NCI-H2107 treated with DMSO at 0.1 percent for 48 hours (cell line): ENCODE data around the gene GSTM4.
A peak's percentile ranks its signal among the peaks of the same experiment; 100 is the strongest.
"Not testable (repeated sequence)": the region's sequence is repeated elsewhere in the genome, so short reads cannot be mapped to it uniquely, and the experiment has no call there.

Experiments
- DNase-seq: peaks from one replicate; lab custom pipeline; 2025; ENCODE audit not compliant: unreplicated experiment; lab: John Stamatoyannopoulos, UW

Gene GSTM4

DNA sequence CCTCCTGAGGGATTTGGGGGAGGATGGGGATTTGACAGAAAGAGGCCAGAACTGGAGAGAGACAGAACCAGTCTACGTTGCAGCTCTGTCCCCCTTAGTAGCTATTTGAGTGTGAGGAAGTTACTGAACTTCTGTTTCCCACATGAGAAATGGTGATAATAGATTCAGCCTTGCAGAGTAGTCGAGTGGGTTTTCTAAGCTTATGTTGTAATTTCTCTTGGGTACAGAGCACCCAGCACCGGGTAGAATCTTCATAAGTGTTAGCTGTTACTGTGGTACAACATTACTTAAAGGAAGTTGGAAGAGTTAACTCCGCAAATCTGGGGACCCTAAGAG, 4.8 kb downstream of the GSTM4 start:
- DNase-seq, result not testable (repeated sequence)

GRCh38 chr1:109661391-109661790, 5.5 kb downstream of the GSTM4 start:
- no peak for DNase-seq

GRCh38 chr1:109664671-109665070, 8.8 kb downstream of the GSTM4 start:
- DNase-seq, result no peak

DNA sequence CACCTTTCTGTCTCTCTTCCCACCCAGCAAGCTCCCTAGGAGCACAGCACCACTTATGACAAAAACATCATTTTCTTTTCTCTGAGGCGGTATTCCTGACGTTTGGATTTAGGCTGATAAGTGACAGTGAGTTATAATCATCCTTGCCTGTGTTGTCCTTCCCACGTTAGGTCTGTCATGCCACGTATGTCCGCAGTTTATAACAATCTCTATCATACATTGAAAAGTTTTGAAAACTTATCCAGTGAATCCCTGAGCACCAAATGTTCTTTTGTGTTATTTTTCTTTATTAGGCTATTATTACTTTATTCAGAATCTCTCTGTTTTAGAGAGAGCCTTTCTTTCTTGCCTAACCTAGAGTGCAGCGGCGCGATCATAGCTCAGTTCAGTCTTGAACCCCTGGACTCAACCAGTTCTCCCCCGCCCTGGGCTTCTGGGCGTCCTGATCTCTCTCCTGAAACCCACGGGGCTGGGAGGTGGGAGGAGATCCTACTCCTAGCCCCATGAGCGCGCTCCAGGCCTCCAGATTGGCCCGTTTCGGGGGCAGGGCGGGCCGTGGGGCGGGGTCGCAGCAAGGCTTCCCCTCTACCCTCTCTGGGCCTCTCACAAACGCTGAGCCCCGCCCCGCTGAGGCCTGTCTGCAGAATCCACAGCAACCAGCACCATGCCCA, 11.7 kb downstream of the GSTM4 start, which contains the start of gene GSTM2:
GSTM2 (plus strand) TSS at position 606 of the 671 bp plus-strand sequence; CDS start at position 665, 59 bp downstream.
- peak; percentile 33 for DNase-seq

DNA sequence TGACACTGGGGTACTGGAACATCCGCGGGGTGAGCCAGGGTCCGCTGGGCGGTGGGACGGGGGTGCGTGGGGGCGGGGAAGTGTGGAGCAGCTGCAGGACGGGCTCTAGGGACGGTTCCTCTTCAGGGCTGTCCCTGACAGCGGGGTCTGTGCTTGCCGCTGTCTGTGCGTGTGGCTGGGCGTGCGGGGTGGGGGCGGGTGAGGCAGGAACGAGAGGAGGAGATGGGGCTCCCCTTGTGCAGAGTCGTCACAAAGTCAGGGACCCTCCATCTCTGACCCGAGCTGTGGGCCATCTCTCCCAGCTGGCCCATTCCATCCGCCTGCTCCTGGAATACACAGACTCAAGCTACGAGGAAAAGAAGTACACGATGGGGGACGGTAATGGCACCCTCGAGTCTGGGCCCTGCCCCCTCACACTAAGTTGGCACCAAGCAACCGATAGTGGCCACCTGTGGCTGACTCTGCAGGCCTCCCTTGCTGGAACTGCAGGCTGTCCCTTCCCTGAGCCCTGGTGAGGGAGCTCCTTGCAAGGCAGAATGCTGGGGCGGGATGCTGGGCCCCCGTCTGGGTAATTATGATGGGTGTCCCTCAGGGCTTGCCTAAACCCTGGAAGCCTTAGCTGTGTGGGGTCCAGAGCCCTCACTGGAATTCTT, 12.3 kb downstream of the GSTM4 start:
- no peak for DNase-seq

- no peak for DNase-seq
Measured at GRCh38 chr1:109669246-109669948, 13.5 kb downstream of the GSTM4 start.

GRCh38 chr1:109669949-109670302, 14.0 kb downstream of the GSTM4 start:
- not testable (repeated sequence) for DNase-seq

DNA sequence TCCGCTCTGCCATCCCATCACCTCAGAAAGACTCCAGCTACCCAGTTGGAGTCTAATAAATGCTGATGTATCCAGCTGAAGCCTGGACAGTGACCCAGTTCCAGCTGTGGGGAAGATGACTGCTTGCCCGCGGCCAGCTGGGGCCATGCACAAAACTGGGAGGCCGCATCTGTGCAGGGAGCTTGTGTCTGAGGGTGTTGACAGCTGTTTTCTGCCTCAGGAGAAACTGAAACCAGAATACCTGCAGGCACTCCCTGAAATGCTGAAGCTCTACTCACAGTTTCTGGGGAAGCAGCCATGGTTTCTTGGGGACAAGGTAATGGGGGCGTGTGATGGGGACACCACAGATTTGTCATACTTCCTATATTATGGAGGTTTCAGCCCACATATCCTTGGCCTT, 15.2 kb downstream of the GSTM4 start:
- no peak for DNase-seq

- DNase-seq, result not testable (repeated sequence)
Measured at GRCh38 chr1:109673861-109674260, 18.0 kb downstream of the GSTM4 start.

GRCh38 chr1:109676683-109677381, 20.9 kb downstream of the GSTM4 start:
- DNase-seq, result not testable (repeated sequence)

DNA sequence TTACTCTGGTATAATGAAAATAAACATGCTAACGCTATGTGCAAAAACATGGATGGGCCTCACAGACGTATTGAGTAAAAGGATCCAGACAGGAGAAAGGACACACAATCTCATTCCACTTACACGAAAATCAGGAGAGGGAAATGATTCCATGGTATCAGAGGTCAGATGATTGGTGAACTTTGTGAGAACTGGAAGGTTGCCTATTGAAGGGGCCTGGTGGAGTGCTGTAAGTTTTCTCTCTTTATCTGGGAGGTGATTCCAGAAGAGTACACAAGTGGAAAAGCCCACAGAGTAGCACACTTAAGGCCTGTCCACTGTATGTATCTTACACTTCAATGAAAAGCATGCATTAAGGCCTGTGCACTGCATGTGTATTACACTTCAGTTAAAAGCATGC, 21.6 kb downstream of the GSTM4 start:
- no peak for DNase-seq

GRCh38 chr1:109678637-109679036, 22.7 kb downstream of the GSTM4 start:
- DNase-seq, result not testable (repeated sequence)

DNA sequence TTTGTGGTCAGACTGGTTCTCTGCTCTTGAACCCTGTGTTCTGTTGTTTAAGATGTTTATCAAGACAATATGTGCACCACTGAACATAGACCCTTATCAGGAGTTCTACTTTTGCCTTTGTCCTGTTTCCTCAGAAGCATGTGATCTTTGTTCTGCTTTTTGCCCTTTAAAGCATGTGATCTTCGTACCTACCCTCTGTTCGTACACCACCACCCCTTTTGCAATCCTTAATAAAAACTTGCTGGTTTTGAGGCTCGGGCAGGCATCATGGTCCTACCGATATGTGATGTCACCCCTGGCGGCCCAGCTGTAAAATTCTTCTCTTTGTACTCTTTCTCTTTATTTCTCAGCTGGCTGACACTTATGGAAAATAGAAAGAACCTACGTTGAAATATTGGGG, 28.9 kb downstream of the GSTM4 start:
- not testable (repeated sequence) for DNase-seq

GRCh38 chr1:109685399-109685798, 29.5 kb downstream of the GSTM4 start:
- DNase-seq, result not testable (repeated sequence)

- DNase-seq, result not testable (repeated sequence)
Measured at GRCh38 chr1:109685890-109686289, 30.0 kb downstream of the GSTM4 start.

DNA sequence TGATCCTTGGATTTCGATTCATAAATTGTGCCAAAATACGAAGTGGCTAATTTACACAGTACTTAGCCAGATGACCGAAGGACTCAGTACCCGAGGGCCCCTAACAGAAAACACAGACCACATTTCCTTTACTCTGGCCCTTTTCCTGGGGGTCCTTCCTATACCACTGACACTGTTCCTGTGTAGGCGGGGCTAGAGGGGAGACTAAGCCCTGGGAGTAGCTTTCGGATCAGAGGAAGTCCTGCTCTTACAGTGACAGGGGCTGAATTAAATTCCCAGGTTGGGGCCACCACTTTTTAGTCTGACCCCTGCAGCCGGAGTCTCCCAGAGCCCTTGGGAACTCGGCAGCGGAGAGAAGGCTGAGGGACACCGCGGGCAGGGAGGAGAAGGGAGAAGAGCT, 31.2 kb downstream of the GSTM4 start:
- DNase-seq, result not testable (repeated sequence)

GRCh38 chr1:109687641-109688499, 32.0 kb downstream of the GSTM4 start, which contains the start of gene GSTM1:
Gene GSTM1 (plus strand): TSS chr1:109687817. CDS start chr1:109687874, 57 bp downstream.
- no peak for DNase-seq

DNA sequence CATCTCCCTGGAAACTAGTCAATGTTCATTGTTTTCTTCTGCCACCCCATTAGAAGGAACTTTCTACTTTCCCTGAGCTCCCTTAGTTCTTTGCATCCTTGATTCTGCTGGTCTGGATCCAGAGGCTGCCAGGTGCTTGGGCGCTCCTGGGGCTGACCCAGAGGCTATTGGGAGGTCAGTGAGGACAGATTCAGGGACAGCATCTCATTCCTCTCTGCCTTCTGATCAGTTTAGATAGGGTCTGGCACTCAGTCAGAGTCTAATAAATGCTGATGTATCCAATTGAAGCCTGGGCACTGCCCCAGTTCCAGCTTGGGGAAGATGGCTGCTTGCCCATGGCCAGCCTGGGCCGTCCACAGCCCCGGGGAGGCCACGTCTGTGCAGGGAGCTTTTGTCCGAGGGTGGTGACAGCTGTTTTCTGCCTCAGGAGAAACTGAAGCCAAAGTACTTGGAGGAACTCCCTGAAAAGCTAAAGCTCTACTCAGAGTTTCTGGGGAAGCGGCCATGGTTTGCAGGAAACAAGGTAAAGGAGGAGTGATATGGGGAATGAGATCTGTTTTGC, 34.0 kb downstream of the GSTM4 start:
- DNase-seq, result no peak

DNA sequence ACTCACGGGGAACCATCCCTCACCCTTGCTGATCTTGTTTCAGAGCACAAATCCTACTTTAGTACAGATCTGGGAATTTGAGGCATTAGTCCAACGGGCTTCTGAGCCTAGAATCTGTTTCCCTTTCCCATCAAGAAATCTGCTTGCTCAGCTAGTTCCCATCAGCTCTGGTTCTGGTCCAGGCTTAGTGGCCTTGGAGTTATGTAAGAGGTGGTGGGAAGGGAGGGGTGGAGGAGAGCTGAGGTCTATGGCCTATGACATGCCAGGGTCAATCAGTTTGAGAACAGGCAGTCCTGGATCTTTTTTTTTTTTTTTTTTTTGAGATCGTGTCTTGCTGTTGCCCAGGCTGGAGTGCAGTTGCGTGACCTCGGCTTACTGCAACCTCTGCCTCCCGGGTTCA, 35.9 kb downstream of the GSTM4 start:
- no peak for DNase-seq

- not testable (repeated sequence) for DNase-seq
Measured at GRCh38 chr1:109694400-109694799, 38.5 kb downstream of the GSTM4 start.
